ENCODE data around the gene GATA3.

- TF ChIP-seq ZC3H10 (CRISPR knock-in tag; IDR thresholded peaks at IDR 0.05): no peak
- TF ChIP-seq CREB5 (CRISPR knock-in tag; IDR thresholded peaks at IDR 0.05; ENCODE audit: low read depth): no peak
- TF ChIP-seq ISL1 (CRISPR knock-in tag; IDR thresholded peaks at IDR 0.05): no peak
- no peak for TF ChIP-seq ZFP3 (CRISPR knock-in tag; IDR thresholded peaks at IDR 0.05)
- no peak for TF ChIP-seq PATZ1 (CRISPR knock-in tag; IDR thresholded peaks at IDR 0.05; ENCODE audit: borderline replicate concordance)
- TF ChIP-seq ARNTL (CRISPR knock-in tag; IDR thresholded peaks at IDR 0.05; ENCODE audit: borderline replicate concordance, low read depth): no peak
- no peak for TF ChIP-seq TOX (CRISPR knock-in tag; IDR thresholded peaks at IDR 0.05; ENCODE audit: borderline replicate concordance)
- no peak for TF ChIP-seq GLIS3 (CRISPR knock-in tag; IDR thresholded peaks at IDR 0.05)
- no peak for TF ChIP-seq PPARA (CRISPR knock-in tag; IDR thresholded peaks at IDR 0.05; ENCODE audit: borderline replicate concordance)
- TF ChIP-seq ZNF8 (CRISPR knock-in tag; IDR thresholded peaks at IDR 0.05): no peak
- TF ChIP-seq ZFP30 (CRISPR knock-in tag; IDR thresholded peaks at IDR 0.05): no peak
- TF ChIP-seq SNAI2 (CRISPR knock-in tag; IDR thresholded peaks at IDR 0.05): no peak
- TF ChIP-seq POU6F1 (CRISPR knock-in tag; IDR thresholded peaks at IDR 0.05; ENCODE audit: borderline replicate concordance, low read depth): no peak
- no peak for TF ChIP-seq RARB (CRISPR knock-in tag; IDR thresholded peaks at IDR 0.05)
Observed at GRCh38 chr10:8039321-8039881, 15.1 kb upstream of the GATA3 start.

Measured in SK-N-SH treated with all-trans-retinoic acid at 6 μM for 48 hours (cell line).